ENCODE results near the gene MIER2. TPM values are rescaled to one million over a fixed set of nuclear protein-coding genes. Genes with fewer than 3 reads are reported as not detected.

The MIER2 gene
- total RNA-seq, 1 donor from 2014 or later = 12.7 TPM

- TF ChIP-seq CTCF (IDR thresholded peaks at IDR 0.05; ENCODE audit: insufficient read depth, low read length, poor library complexity, severe bottlenecking) = no peak
- H3K36me3 ChIP-seq (ENCODE audit: control insufficient read depth, insufficient read depth, low read length) = peaks cover 1% of the 10 kb centered on the region
Measured at GRCh38 chr19:307111-307531, 37.5 kb downstream of the MIER2 start.

DNA sequence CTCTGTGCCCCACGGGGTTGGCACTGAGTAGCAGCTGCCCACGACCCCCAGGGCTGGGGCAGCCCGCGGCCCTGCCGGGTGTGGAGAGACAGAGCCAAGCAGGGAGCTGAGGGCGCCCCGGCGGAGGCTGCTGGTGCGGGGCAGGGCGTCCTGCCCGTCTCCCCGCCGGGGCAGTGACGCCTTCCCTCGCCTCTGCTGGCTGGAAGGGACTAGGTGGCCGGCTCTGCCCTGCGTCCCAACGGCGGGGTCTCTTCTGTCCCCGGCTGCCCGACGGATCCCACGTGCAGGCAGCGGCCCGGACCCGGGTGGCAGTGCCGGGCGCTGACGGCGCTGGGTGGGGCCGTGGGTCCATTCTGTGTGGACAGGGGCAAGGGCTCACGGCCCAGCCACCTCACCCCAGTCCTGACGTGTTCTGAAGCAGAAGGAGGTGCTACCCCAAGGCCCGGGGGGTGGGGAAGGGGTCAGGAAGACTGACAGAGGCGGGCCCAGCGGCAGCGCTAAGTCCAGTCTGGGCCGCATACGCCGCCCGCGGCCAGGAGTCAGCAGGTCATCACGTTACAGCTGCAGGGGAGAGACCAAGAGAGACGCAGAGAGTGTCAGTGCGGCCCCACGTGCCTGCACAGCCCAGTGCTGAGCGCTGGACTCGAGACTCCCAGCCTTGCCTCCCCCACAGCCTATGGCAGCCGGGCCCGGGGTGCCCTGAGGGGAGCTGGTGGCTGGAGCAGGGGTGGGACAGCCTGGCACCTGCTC, 38.3 kb downstream of the MIER2 start:
- Histone ChIP-seq H3K27me3 (ENCODE audit: control insufficient read depth, insufficient read depth, low read length) (no peaks in the 10 kb centered on the region), H3K36me3 (ENCODE audit: control insufficient read depth, insufficient read depth, low read length) (peaks cover 1% of the 10 kb centered on the region), H3K4me3 (ENCODE audit: low read depth, low read length) (no peak overlapping the region)
- DNase-seq (ENCODE audit: low read depth) = no peak
- TF ChIP-seq CTCF (IDR thresholded peaks at IDR 0.05; ENCODE audit: insufficient read depth, low read length, poor library complexity, severe bottlenecking) = no peak

More at GRCh38 chr19:307111-307531, 37.5 kb downstream of the MIER2 start:
- no peak for DNase-seq (ENCODE audit: low read depth)
- H3K27me3 ChIP-seq (ENCODE audit: control insufficient read depth, insufficient read depth, low read length) = no peaks in the 10 kb centered on the region
- no peak overlapping the region for H3K4me3 ChIP-seq (ENCODE audit: low read depth, low read length)

DNA sequence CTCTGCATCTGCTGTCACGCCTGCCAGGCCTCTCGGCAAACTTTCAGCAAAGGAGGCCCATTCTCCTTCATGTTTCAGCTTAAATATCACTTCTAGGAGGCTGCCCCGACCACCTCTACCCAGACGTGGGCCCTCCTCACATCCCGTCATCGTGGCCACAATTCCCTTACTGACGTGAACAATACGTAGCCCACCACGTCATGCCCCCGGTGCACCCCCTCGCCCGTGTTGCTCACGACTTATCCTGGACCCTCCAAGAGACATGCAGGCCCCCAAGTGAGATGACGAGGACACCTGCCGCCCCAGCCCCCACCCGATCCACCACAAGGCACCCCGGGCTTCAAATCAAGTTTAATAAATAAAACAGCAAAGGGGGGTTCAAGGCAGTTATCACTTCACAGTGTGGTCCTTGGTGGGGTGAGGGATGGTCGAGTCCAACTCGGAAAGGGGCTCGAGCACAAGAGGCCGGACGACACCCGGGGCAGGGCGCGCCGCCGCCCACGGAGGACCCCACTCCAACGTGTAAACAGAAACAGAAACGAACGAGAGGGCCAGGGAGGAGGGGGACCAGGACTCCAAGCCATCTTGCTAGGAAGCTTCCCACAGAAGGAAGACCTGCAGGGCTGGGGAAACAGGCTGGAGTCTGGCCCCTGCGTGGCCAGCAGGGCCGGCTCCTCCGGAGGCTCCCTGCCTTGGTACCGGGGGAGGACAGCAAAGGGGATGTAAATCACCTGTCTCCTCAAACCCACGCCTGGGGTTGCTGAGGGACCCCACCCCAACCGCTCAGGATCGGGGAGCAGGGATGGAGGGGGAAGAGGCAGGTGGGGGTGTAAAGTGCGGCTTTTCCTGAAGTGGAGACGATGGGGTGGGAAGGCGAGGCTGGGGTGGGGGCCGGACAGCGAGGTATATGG, 39.1 kb downstream of the MIER2 start:
- Histone ChIP-seq H3K27me3 (ENCODE audit: control insufficient read depth, insufficient read depth, low read length) (no peaks in the 10 kb centered on the region), H3K36me3 (ENCODE audit: control insufficient read depth, insufficient read depth, low read length) (peaks cover 1% of the 10 kb centered on the region), H3K4me3 (ENCODE audit: low read depth, low read length) (no peak overlapping the region)
- no peak for DNase-seq (ENCODE audit: low read depth)
- TF ChIP-seq CTCF (IDR thresholded peaks at IDR 0.05; ENCODE audit: insufficient read depth, low read length, poor library complexity, severe bottlenecking) = no peak

DNA sequence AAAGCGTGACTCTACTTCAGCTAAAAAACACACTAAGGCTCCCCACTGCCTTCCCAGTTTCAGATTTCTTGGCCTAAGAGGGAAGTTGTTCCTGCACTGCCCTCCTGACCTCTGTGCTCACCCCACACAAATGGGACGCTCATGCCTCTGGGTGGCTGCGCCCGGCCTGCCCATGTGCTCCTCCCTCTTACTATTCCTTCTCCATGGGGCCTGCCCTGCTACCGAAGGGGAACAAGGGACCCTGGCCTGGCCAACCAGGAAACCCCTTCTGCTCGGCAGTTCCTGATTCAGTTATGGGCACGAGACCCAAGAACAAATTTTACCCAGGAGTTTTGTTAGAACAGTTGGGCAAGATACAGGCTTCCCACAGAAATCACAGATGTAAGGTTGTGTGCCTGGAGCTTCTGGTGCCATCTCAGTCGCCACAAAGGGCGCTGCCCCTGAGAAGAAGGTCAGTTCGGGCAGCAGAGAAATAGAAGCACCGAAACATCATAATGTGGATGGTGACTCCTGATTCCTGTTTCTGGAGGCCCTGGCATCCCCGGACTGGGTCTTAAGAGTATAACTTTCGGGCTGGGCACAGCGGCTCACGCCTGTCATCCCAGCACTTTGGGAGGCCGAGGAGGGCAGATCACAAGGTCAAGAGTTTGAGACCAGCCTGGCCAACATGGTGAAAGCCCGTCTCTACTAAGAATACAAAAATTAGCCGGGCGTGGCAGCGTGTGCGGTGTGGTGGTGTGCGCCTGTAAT, 47.9 kb downstream of the MIER2 start:
- TF ChIP-seq CTCF (IDR thresholded peaks at IDR 0.05; ENCODE audit: insufficient read depth, low read length, poor library complexity, severe bottlenecking) = no peak
- DNase-seq (ENCODE audit: low read depth) = no peak
- Histone ChIP-seq H3K27me3 (ENCODE audit: control insufficient read depth, insufficient read depth, low read length) (peaks cover 35% of the 10 kb centered on the region), H3K36me3 (ENCODE audit: control insufficient read depth, insufficient read depth, low read length) (no peaks in the 10 kb centered on the region), H3K4me3 (ENCODE audit: low read depth, low read length) (no peak overlapping the region)

- Histone ChIP-seq H3K4me3 (ENCODE audit: low read depth, low read length) (no peak overlapping the region), H3K36me3 (ENCODE audit: control insufficient read depth, insufficient read depth, low read length) (no peaks in the 10 kb centered on the region), H3K27me3 (ENCODE audit: control insufficient read depth, insufficient read depth, low read length) (peaks cover 36% of the 10 kb centered on the region)
- no peak for DNase-seq (ENCODE audit: low read depth)
- no peak for TF ChIP-seq CTCF (IDR thresholded peaks at IDR 0.05; ENCODE audit: insufficient read depth, low read length, poor library complexity, severe bottlenecking)
Measured at GRCh38 chr19:295687-296370, 48.8 kb downstream of the MIER2 start.

Data from kidney epithelial cell (primary cell).